ENCODE results near the gene MCM3AP.

The MCM3AP gene

DNA sequence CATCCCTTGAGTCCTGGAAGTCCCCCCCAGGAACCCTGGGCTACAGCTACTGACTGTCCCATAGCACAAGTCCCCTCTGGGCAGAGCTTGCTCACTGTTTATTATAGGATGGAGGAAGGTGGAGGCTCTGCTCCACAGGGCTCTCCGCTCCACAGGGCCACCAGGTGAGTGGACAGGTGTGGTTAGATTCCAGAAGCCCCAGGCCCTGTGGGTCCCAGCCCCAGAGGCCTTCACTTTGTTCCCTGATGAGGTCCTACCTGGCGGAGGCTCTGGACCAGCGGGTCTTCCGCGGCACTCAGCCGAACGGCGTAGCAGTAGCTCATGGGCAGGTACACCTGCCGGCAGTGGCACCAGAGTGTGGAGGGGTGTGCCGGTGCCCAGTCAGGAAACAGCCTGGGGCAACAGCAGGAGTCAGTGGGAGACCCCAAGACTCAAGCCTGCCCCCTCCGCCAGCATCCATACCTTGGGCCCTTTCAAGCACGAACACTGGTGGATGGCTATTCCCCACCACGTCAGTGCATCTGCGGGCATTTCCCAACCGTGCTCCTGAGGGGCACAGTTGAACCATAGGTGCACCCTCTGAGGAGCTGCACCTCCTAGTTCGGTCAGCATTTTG is 69.2 kb downstream of the MCM3AP start:
- no peak for DNase-seq

DNA sequence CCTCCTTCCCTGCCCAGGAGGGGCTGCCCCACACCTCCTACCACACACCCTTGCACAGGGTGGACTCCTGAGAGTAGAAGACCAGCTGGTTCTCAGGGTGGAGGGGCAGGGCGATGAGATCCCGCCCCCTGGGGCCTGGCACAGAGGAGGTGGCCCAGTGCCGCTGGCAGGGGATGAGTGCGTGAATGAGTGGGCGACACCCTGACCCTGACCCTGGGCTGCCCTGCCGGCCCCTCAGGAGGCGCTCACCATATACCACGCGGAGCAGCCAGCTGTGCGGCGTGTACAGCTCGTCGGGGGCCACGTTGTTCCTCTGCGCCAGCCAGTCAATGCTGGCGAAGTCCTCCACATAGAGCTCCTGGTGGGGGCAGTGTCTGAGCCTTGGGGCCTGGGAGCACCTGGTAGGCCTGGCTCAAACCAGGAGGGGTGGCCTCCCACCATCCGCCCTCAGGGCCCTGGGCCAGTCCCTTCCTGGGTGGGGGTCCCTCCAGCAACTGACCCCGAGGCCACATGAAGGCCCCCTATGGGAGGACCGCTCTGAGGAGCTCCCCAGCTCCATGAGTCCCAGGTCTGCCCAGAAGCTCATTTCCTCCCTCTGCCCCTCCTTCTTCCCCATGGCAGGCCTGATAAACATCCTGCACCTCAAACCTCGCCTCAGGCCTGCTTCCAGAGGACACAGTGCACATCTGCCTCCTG is 69.8 kb downstream of the MCM3AP start:
- no peak for DNase-seq

DNA sequence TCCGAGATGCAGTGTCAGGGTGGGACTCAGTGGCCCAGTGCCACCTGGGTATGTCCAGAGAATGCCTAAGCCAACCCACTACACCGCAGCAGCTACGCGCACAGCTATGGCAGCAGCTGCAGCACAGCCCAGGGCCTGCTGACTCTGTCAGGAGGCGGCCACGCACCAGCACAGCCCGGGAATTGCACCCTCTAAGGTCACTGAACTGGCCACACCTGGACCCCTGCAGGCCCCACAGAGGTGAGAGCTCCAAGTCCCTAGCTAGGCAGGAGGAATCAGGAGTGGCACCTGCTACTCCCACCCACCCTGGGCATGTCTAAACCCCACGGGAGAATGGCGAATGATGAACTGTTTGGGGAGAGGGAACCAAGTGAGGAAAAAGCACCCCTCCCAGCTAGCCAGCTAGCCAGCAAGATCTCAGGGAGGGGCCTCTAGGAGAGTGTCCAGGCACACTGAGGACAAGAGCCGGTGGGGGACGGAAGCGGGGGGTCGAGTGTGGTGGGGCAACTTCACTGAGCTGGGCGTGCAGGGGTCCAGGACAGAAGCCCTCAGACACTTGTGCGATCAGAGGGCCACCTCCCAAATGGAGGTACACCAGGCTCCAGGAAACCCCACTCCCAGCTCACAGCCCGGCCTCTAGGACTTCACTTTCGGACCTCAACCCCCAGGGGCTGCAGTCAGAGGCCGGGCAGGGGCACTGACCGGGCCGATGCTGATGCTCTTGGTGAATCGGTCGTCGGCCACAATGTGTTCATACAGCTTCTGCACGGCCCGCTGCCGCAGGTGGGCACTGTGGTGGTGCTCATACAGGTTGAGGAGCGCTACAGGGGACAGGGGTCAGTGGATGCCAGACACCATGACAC is 70.7 kb downstream of the MCM3AP start:
- no peak for DNase-seq

DNA sequence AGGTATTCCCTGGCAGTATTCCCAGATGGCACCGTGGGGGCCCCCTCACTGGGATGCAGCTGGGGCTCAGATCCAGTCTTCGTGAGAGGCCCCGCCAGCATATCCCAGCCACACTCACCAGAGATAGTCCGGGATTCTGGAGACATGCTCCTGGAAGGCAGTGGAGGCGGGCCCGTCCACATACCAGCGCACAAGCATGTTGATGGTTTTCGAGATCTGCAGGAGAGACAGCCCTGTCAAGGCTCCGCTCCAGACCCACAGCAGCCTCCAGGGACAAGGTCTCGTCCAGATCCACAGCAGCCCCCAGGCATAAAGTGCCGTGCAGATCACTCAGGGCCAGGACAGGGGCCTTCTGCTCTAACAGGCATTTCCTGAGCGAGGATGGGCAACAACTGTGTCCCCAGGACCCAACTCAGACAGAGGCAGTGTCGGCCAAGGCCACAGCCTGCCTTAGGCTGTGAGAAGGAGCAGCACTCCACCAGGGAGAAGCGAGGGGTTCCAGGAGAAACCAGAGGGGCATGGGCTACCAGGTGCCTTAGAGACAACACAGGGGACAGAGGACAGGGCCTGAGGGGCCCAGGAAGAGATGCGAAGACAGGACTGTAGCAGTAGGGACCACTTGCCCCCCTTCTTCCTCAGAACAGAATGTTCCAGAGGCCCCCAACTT is 71.7 kb downstream of the MCM3AP start:
- peak; percentile 26 for DNase-seq

DNA sequence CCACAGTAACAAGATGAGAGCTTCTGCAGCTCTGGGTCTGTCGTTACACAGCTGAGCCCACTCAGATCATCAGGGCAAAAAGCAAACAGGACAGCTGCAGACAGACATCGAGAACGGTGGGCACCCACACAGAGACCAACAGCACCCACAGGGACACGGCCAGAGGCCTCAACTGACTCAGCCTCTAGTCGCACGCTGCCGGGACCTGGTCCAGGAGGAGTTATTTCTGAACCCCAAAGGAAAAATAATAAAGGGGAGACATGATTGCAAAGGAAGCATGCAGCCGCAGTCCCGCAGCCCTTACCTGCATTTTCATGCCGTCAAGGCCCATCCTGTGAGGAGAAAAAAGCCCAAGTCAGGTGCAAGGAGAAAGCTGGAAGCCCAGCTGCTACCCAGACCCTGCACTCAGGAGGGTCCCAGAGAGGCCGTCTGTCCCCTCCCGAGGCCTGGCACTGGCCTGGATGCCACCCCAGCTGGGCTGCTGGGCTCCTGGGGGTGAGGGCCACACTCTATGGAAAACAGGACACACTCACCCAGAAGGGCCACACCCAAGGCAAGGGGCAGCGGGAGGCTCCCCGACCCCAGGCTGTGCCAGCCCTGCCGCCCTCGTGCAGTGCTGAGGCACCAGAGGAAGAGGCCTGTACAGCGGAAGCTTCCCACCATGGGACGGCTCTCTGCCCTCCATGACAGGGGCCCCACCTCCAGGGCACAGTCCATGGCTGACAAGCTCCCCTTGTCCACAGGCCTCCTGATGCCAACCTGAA is 72.5 kb downstream of the MCM3AP start:
- no peak for DNase-seq

DNA sequence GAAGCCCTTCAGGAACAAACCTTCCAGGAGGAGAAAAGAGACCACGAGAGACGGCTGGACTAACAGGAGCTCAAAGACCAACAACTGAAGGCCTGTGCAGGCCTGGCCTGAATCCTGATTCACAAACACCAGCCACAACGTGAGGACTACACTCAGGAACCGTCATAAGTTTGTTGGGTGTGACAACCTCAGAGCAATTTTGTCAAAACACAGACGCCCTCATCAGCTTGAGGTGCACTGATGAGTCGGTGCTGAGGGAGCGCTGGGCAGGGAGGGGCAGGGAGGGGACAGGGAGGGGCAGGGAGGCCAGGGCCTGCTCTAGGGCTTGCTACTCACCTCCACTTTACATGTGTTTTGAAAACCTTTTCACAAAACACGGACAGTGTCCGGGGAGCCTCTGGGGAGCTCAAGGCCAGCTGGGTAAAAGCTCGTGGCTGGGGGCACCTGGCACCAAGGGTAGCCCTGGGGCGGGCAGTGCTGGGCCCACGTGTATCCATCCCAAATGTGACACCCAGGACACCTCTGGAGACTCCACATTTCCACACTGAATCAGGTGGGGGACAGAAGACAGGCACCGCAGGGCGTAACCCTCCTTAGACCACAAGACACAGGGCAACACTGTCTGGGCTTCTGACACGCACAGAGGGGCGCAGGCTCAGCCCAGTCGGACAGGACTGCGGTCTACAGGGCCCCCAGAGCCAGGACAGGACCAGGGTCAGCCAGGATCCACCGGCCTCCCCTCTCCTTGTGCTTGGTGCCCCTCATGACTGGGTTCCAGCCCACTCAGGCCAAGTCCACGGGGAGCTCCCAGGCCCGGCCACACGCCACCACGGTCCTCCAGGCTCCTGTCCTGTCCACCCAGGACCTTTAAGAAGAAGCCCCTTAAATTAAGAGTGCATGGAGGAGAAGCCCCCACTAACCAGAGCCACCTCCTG is 73.4 kb downstream of the MCM3AP start:
- DNase-seq, result no peak

DNA sequence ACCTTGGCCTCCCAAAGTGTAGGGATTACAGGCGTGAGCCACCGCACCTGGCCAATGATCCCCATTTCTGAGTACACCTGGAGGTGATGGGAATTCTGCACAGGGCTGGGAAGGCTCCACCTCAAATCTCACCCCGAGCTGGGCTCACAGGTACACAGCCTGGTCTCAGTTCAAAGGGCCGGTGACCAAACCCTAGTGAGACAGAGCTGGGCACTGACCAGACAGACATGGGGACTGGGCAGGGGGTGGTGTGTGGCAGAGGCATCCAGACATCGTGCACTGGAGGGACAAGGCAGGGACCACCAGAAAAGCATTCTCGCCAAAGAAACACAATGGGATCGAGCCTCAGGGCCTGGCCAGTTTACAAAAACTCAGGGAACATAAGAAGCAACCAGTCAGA is 74.0 kb downstream of the MCM3AP start:
- DNase-seq, result no peak

DNA sequence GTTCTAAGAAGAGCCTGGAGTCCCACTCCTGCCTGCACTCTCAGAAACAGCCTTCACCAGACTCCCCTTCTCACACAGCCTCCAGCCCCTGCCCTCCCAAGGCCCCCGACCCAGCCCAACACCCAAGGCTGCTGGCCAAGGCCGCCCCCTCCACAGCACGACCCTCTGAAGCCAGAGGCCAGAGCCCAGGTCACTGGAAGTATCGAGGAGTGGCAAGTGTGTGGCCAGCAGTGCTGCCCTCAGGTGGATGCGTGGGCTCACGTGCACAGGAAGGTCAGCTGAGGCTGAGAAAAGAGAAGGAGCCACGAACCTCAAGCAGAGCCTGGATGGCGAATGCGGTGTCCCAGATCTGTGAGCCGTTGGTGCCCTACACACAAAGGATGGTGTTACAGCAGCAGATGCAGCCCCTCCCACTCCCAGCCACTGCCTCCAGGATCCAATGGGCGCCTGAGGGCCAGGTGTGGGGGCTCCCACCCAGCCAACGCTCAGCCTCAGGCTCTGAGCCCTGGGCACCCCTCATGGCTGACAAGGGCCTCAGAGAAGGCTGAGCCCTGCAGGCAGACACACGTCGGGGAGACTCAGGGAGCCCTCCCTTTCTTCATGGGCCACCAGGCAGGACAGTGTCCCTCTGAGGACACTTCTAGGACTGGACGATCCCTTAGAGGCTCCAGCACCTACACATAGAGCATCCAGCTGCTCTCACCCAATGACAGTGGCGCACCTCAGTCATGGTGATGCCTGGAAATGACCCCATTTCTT is 74.9 kb downstream of the MCM3AP start:
- no peak for DNase-seq

DNA sequence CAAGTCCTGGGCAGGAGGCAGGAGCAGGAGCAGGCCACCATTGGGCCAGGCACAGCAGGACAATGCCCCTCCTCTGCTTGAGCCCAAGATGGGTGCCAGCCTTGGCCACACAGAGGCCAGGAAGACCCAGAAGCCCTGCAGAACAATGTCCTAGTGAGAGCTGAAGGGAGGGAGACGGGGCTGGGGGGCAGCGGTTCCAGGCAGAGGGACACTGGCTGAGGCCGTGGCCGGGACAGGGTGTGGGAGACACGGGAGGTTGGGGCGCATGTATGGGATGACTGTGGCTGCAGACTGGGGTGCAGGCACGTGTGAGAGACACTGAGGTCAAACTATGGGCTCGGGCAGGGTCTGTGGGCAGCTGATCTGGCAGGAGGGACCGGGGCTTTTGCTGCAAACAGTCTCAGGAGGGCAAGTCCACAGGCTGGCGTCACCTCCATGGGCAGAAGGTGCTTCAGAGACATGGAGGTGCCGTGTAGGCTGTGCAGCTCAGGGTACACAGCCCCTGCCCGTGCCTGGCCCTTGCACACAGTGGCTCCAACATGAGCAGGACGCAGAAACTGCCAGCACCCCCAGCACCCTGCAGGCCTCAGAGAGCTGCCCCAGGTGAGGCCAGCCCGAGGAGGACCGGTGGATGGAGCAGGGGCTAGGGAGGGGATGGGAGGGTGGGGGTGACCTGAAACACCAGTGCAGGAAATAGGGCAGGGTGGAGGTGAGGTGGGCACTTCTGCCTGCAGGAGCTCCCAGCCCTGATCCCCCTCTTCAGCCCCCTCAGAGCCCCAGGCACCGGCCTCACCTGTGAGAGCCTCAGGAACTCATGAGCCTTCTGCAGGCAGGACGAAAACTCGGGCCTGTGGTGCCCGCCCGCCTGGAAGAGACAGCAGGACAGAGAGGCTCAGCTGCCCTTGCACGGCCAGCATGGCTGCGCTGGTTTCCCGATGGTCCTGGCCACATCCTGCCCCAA is 76.4 kb downstream of the MCM3AP start:
- no peak for DNase-seq

DNA sequence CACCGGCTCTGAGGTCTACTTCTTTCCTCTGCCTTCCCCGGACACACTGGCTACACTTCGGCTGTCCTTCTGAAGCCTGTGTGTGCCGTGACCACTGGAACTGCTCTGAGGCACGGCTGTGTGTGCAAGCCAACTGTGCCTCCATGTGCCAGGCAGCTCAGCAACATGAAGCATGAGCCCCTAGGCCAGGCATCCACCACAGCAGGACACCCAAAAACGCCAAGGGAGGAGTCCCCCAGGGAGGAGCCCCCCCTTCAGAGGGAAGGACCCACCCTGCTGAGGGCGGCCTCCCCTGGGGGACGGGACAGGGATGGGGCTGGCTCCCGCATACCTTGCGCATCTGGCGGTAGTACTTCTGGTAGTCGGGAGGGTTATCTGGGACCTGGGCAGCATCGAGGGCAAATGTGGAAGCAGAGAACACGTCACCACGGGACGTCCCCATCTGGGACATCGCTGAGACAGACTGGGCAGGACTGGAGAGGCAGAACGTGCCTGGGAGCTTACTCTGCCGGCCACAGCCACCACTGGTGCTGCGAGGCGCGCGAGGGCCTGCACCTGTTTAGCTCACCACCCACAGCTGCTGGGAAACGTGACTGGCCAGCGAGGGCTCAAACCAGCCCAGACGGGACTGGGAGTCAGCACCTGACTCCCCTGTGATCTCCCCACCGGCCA is 77.4 kb downstream of the MCM3AP start:
- no peak for DNase-seq

DNA sequence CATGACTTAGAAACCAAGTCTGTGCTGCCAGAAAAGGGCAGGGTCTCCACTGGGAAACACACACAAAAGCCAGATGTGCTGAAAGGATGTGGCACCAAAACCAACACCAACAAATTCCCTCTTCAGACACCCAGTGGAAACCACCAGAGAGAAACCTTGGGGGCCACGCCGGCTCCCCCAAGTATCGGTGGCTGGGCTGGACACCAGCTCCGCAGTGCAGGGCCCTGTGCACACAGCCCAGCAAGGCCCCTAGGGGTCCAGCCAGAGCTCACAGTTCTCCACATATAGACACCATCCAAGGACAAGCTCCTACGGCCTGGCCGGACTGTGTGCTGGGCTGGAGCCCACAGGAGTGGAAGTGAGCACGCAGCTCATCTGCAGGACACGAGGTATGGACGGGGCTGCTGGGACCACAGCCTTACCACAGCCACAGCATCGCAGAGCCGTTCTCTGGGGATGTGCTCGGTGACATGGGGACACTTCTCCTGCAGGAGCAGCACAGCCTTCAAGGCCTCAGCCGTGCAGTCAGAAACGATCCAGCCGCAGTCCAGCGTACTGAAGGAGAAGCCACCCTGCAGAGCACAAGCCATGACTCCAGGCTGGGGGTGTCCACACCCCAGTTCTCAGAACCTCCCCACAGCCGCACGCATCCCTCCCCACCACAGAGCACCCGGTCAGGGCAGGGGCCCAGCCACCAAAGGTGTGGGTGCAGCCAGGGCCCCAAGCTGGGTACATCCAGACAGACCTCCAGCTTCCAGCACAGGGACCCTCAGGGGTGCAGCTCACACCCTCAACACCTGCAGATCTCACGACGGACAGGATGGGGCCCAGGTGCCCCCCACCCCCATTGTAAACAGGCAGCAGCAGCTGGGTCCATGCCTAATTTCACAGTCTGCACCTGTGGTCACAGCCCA is 78.1 kb downstream of the MCM3AP start:
- no peak for DNase-seq

DNA sequence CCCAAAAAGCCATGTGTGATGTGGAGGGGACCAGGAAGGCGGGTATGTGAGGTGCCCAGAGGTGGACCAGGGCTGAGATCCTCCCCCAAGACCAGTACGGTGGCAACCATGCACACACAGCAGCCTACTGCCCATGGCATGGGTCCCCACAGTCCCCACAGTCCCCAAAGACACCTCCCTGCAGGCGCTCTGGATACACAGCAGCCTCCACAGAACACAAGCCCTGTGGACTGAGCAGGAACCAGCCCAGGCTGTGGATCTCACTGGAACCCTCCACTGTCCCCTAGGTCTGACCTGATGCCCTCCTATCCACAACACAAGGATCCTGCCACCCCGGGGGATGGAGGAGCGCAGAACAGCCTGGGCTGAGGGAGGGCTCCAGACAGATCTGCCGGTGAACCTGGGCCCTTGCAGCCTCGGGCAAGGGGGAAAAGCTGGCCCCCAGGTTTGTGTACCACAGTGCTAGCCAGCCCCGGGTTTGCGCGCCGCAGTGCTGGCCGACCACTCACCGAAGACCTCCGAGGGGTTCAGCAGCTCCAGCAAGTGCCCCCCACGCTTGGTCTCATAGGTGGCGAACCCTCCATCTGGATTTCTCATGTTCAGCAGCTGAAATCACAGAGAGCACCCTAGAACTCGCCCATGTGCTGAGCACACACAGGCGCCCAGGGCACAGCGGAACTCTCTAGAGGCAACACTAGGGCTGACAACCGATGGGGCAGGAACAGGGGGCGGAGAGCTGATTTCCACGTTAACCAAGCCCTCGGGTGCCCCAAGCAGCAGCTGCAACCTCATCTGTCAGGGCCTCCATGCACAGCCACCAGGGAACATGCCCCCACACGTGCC is 79.0 kb downstream of the MCM3AP start:
- DNase-seq, result no peak

DNA sequence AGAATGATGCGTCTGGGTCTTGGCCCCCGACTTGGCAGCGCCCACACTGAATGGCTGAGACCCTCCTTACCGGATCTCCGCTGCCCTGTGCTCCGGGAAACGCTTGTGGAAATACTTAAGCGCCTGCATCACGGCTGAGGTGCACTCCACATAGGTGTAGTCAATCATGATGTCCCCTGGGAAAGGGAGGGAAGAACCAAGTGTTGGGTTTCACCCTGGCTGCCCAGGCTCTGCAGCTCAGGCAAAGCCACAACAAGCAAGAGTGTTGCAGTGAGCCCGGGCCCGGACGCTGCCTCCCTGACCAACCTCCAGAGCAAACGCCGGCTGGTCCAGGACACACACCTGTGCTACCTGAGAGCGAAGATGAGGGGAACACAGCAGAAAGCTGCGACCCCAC is 79.6 kb downstream of the MCM3AP start:
- no peak for DNase-seq

DNA sequence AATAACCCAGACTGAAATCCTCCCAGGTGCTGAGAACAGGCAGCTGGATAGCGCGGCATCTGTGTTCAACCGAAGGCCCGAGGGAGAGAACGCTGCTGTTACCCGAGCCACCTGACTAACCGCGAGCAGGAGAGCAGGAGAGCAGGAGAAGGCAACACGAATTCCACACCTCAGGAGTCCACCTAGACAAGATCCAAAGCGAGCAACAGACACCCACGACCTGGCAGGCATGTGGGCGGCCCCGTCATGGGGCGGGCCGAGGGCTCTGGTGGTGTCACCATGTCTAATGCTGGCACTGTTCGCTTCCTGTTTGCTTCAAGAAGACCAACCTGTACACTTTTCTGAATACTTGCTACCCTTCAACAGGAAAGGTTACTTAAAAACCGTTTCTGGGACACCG is 80.2 kb downstream of the MCM3AP start:
- no peak for DNase-seq

DNA sequence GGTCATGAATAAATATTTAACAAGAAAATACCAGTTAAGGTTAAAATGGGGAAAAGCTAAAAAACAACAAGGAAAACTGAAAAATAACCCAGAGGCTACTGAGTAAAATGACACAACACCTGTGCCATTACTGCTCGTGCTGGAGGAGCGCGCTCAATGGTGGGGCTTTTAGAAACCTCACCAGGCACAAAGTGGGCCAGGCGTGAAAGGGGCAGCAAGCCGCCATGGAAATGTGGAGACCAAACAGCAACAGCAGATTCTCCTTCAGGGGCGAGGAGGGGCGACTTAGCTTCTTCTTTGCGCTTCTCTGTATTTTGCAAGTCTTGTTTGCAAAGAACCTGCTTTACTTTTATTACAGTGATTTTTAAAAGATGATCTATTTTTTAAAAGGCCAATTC is 82.2 kb downstream of the MCM3AP start:
- no peak for DNase-seq

DNA sequence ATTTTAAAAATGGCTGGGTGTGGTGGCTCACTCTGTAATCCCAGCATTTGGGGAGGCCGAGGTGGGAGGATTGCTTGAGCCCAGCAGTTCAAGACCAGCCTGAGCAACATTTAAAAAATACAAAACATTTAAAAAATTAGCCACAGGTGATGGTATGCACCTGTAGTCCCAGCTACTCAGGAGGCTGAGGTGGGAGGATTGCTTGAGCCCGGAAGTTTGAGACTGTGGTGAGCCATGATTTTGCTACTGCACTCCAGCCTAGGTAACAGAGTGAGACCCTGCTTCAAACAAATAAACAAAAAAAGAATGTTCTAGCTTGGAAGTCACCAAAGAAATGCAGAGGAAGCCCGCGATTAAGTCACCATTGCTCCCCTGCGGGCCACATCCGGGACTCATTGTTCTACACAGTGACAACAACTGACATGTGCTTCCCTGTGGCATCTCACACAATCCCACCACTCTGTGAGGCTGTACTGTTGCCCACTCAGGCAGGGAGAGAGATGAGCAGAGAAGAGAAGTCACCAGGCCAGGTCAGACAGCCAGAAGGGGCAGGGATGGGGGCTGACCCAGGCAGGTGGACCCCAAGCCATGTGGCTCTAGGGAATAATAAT is 82.7 kb downstream of the MCM3AP start:
- DNase-seq, result no peak
